WTC11 (cell line): Measurements from ENCODE around the gene GLIPR2.

Experiments
- CREB1 ChIP-seq: sonication (generic); formaldehyde crosslinking; IDR thresholded peaks from 2 replicates; pipeline ENCODE4 v1.8.0; 2023; ENCODE audit warnings: mild to moderate bottlenecking, missing genetic modification reagents
- CTCF ChIP-seq: fragments of 200-600 bp; IDR thresholded peaks from 2 replicates; pipeline ENCODE4 v1.8.0; 2022; ENCODE audit warnings: antibody characterized with exemption
- FOXJ3 ChIP-seq: sonication (generic); formaldehyde crosslinking; IDR thresholded peaks from 2 replicates; pipeline ENCODE4 v1.9.0; 2021; ENCODE audit warnings: missing genetic modification reagents, mild to moderate bottlenecking, borderline replicate concordance
- SP1 ChIP-seq: sonication (generic); formaldehyde crosslinking; conservative IDR thresholded peaks from 2 replicates; pipeline ENCODE4 v1.8.1; 2022; ENCODE audit warnings: missing genetic modification reagents
- TF ChIP-seq, protein P1 (sequence below): sonication (generic); formaldehyde crosslinking; IDR thresholded peaks from 2 replicates; pipeline ENCODE4 v1.8.1; 2022; ENCODE audit warnings: mild to moderate bottlenecking, missing genetic modification reagents, moderate library complexity, borderline replicate concordance

DNA sequence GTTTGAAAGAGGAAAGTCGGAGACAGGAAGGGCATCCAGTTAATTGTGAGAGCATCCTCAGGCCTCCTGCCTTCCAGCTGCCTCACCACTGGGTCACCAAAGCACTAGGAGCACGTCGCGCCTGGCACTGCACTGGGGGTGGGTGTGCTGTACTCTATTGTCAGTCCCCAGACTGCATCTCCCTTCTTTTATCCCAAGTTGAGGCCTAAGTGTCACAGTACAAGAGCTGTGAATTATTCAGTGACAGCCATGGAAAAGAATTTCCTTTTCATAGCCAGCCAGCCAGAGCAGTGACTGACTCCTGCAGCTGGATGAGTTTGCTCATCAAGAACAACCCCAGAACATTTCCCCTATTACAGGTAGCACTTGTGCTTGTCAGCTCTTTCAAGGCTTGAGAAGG lies 70.5 kb downstream of the GLIPR2 start:
- no peak for TF ChIP-seq CREB1
- TF ChIP-seq, protein P1, sequence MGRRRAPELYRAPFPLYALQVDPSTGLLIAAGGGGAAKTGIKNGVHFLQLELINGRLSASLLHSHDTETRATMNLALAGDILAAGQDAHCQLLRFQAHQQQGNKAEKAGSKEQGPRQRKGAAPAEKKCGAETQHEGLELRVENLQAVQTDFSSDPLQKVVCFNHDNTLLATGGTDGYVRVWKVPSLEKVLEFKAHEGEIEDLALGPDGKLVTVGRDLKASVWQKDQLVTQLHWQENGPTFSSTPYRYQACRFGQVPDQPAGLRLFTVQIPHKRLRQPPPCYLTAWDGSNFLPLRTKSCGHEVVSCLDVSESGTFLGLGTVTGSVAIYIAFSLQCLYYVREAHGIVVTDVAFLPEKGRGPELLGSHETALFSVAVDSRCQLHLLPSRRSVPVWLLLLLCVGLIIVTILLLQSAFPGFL: no peak
- no peak for TF ChIP-seq CTCF
- TF ChIP-seq FOXJ3 (CRISPR knock-in tag): no peak
- no peak for TF ChIP-seq SP1 (CRISPR knock-in tag)
